HUES64 (cell line): ENCODE measurements around the gene ARHGEF25.
A peak's percentile ranks its signal among the peaks of the same experiment; 100 is the strongest.

Source experiments
- H3K27ac ChIP-seq: 2 replicates; pipeline ENCODE4 v1.7.0; 2013; ENCODE audit warnings: low read depth, low read length, inconsistent platforms
- H3K27me3 ChIP-seq: 2 replicates; pipeline ENCODE4 v1.6.1; 2013; ENCODE audit warnings: mild to moderate bottlenecking, low read length; ENCODE audit not compliant: insufficient read depth
- H3K36me3 ChIP-seq: 2 replicates; pipeline ENCODE4 v1.6.1; 2013; ENCODE audit warnings: mild to moderate bottlenecking, low read length; ENCODE audit not compliant: insufficient read depth
- H3K4me1 ChIP-seq: 2 replicates; pipeline ENCODE4 v1.6.1; 2013; ENCODE audit warnings: mild to moderate bottlenecking, low read length, moderate library complexity; ENCODE audit not compliant: insufficient read depth
- H3K4me3 ChIP-seq: 2 replicates; pipeline ENCODE4 v1.5.1; 2013; ENCODE audit warnings: mild to moderate bottlenecking, low read length, moderate library complexity
- H3K9ac ChIP-seq: 2 replicates; pipeline ENCODE4 v1.6.1; 2013; ENCODE audit warnings: mild to moderate bottlenecking, low read depth, low read length
- H3K9me3 ChIP-seq: 2 replicates; pipeline ENCODE4 v1.6.1; 2013; ENCODE audit warnings: low read depth, low read length; ENCODE audit not compliant: insufficient read depth
- WGBS: fragments of 150-250, 120-280 bp; methylation state at CpG from one replicate; pipeline ENCODE4 v1.1.7; 2013; ENCODE audit warnings: missing lambda C conversion rate; 5-methylcytosine and 5-hydroxymethylcytosine counted together

Gene ARHGEF25

DNA sequence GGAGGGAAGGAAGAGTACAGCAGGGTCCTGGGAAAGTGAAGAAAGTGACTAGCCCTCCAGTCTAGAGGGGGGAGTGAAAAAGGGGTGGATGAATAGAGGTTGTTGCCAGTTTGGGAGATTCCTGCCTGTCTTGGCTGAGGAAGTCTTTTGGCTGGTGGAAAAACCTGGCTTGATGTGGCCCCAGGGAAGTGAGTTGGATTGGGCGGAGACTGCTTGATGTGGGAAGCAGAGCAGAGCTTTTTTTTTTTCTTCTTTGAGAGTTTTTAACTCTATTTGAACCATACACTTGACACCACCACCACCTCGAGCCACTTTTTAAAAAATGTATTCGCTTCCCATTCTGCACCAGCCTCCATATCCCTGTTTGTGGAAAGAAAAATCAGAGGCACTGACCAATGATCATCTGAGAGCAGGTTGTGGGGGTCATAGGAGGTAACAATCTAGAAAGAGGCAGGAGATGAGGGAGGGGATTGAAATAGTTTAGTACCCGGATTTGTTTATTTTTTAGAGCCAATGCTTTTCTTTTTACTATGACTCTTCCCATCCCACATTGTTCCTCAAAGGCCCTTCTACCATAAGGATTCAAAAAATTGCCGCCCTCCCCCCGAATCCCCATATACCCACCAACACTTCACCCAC is 7.3 kb upstream of the ARHGEF25 start:
- Histone ChIP-seq H3K9me3 (no peaks in the 10 kb centered on the region), H3K9ac (peak overlapping the region; percentile 80), H3K27ac (peak overlapping the region; percentile 68), H3K4me3 (peak overlapping the region; percentile 76), H3K36me3 (peaks cover 45% of the 10 kb centered on the region), H3K27me3 (no peaks in the 10 kb centered on the region), H3K4me1 (peaks cover 19% of the 10 kb centered on the region)
- WGBS: 20% methylated on average over 4 of the region's 6 CpGs

DNA sequence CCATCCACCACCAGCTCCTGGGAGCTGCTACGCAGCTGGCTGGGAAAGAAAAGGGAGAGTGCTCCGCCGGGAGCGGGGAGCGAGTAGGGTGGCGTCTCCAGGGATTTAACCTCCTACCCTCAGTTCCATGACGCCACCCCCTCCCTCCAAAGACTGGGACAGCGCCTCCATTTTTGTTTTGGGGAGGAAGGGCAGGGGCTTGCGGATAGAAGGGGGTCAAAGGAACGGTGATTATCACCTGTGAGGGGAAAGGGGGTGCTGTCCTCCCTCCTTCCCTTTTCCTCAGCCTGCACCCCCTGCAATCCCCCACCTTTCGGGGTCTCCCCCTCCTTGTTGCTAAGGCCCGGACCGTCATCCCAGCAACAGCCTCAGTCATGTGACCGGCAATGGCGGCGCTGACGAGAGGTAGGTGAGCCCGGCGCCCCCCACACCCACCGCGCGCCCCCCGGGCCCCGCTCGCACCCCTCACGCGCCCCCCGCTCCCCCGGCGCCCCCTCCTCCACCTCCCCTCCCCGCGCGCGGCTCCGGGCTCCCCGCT is 6.7 kb upstream of the ARHGEF25 start, which contains the start of gene DTX3:
Gene DTX3, plus strand, starts transcription at position 371 of the 538 bp plus-strand sequence. CDS start 1,694 bp downstream, outside the sequence.
- H3K9me3 ChIP-seq: no peaks in the 10 kb centered on the region
- H3K27me3 ChIP-seq: no peaks in the 10 kb centered on the region
- H3K9ac ChIP-seq: peak within 1 kb of the TSS; percentile 80
- H3K4me1 ChIP-seq: peaks cover 20% of the 10 kb centered on the region
- WGBS: 0% methylated on average over 17 of the region's 36 CpGs
- peak within 1 kb of the TSS; percentile 76 for H3K4me3 ChIP-seq
- peak within 1 kb of the TSS; percentile 68 for H3K27ac ChIP-seq
- H3K36me3 ChIP-seq: peaks cover 41% of the 10 kb centered on the region

DNA sequence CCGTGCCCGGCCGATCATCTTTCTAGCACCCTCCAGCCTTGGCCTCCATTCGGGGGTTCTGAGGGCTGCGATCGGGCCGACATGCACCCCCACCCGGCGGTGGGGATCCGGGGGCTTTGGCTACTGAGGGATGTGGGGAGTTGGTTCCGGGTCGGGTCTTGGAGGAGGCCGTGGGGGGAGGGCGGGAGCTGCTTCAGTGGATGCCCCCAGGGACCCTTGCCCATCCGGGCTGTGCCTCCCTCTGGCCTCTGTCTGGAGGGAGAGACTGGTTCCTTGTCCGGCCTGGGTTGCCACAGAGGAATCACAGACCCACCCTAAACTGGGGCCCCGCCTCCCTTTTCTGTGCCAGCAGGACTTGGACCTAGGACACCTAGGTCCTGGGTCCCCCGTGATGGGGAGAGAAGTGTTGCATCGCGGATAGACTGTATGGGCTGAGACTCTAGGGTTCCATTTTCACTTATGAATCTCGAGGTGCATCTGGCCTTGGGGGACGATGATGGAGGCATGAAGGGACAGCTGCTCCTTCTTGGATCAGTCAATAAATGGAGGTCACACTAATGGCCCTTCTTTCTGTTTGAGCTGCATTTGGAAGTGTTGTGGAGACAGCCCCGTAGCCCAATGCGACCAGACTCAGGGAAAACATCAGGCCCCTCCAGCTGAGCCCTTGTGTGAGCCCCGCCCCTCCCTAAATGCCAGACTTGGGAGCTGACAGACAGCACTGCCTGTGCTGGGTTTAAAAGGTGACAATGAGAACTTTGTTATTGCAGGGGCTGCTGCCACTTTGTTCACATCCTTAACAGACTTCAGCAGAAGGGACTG is 6.0 kb upstream of the ARHGEF25 start:
- H3K9ac ChIP-seq: peak overlapping the region; percentile 70
- no peak overlapping the region for H3K27ac ChIP-seq
- H3K36me3 ChIP-seq: peaks cover 35% of the 10 kb centered on the region
- 4% methylated on average over 25 of the region's 25 CpGs for WGBS
- no peaks in the 10 kb centered on the region for H3K27me3 ChIP-seq
- peak overlapping the region; percentile 76 for H3K4me3 ChIP-seq
- H3K9me3 ChIP-seq: no peaks in the 10 kb centered on the region
- peaks cover 20% of the 10 kb centered on the region for H3K4me1 ChIP-seq

DNA sequence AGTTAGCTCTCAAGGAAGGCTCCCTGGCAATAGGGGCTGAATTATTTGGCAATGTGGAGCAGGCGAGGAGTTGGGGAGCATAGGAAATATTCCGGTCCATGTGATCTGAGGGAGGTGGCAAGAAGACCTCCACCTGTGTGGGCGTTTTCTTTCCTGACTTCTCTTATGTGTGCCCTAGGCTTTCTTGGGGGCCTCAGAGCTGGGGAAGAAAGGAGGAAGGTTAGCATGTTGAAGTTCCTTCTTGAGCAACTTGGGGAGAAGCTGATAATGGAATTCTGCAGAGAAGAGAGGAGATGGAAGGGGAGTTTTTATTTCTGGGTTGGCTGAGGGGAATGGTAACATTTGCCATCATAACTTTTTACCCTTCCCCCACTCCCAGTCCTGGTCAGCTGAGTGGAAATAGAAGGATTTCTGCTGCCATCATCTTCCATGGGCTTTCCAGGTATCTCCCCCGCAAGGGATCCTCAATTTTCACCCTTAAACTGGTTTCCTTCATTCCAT is 5.4 kb upstream of the ARHGEF25 start:
- Histone ChIP-seq H3K9ac (no peak overlapping the region), H3K9me3 (no peaks in the 10 kb centered on the region), H3K27me3 (peaks cover 6% of the 10 kb centered on the region), H3K27ac (no peak overlapping the region), H3K36me3 (peaks cover 30% of the 10 kb centered on the region), H3K4me3 (peak overlapping the region; percentile 76), H3K4me1 (peaks cover 20% of the 10 kb centered on the region)
- WGBS: 70% methylated on average over 4 of the region's 4 CpGs

DNA sequence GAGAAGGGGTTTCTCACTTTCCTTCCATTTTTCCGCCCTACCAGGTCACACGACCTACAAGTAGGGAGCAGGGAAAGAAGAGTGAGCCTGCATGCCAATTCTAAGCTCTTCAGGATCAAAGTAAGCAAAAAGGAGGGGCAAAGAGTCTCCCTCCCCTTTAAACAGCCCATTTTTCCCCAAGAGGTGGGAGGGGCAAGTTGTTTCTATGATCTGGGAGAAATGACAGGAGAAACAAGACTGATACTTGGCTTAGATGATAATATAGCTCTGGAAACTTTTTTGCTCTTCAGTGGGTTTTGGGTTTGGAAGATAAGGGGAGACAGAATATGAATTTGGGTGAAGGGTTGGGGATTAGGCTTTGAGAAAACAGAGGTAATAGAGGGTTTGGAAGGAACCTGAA is 4.8 kb upstream of the ARHGEF25 start:
- Histone ChIP-seq H3K27me3 (peaks cover 8% of the 10 kb centered on the region), H3K4me1 (peaks cover 20% of the 10 kb centered on the region), H3K9me3 (no peaks in the 10 kb centered on the region), H3K9ac (no peak overlapping the region), H3K27ac (no peak overlapping the region), H3K36me3 (peaks cover 25% of the 10 kb centered on the region), H3K4me3 (no peak overlapping the region)
- WGBS: 93% methylated on average over 2 of the region's 2 CpGs

DNA sequence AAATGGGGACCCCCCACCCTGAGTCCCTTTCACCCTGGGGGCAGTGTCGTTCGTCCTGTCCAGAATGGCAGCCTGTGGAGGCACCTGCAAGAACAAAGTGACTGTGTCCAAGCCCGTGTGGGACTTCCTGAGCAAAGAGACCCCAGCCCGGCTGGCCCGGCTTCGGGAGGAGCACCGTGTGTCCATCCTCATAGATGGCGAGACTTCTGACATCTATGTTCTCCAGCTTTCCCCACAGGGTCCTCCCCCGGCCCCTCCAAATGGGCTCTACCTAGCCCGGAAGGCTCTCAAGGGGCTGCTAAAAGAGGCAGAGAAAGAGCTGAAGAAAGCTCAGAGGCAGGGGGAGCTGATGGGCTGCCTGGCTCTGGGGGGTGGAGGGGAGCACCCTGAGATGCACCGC is 4.4 kb upstream of the ARHGEF25 start:
- Histone ChIP-seq H3K27me3 (peaks cover 8% of the 10 kb centered on the region), H3K4me1 (peaks cover 20% of the 10 kb centered on the region), H3K36me3 (peaks cover 21% of the 10 kb centered on the region), H3K9me3 (no peaks in the 10 kb centered on the region), H3K4me3 (no peak overlapping the region), H3K27ac (no peak overlapping the region), H3K9ac (no peak overlapping the region)
- 92% methylated on average over 11 of the region's 11 CpGs for WGBS

DNA sequence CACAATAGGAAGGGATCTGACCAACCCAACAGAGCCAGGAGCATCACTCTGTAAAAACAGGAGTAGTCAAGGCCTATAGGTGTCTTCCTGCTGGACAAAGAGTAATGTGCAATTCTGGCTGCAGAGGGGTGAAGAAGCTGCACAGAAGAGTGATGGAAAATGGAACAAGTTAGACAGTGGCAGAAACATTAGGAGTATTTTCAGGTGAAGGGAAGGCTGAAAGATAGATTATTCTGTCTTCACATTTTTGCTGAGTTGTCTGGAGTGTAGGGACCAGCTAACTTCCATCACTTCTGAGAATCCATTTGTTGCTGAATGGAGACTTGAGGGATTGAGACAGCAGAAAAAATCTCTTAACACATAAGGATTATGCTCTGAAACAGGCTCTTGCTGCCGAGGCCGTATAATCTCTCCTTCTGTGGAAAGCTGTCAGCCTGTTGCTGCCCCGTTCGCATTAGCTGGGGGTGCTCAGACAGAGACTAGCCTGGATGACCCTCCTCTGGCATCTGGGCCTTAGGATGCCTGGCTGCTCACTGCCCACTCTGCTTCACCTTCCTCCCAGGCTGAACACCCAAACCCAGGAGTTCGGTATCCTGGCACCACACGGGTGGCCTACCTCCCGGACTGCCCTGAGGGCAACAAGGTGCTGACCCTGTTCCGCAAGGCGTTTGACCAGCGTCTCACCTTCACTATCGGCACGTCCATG is 3.1 kb upstream of the ARHGEF25 start:
- H3K9me3 ChIP-seq: no peaks in the 10 kb centered on the region
- H3K36me3 ChIP-seq: peaks cover 13% of the 10 kb centered on the region
- no peak overlapping the region for H3K9ac ChIP-seq
- H3K4me3 ChIP-seq: no peak overlapping the region
- H3K27ac ChIP-seq: no peak overlapping the region
- peaks cover 21% of the 10 kb centered on the region for H3K27me3 ChIP-seq
- WGBS: 91% methylated on average over 12 of the region's 12 CpGs
- peaks cover 27% of the 10 kb centered on the region for H3K4me1 ChIP-seq

DNA sequence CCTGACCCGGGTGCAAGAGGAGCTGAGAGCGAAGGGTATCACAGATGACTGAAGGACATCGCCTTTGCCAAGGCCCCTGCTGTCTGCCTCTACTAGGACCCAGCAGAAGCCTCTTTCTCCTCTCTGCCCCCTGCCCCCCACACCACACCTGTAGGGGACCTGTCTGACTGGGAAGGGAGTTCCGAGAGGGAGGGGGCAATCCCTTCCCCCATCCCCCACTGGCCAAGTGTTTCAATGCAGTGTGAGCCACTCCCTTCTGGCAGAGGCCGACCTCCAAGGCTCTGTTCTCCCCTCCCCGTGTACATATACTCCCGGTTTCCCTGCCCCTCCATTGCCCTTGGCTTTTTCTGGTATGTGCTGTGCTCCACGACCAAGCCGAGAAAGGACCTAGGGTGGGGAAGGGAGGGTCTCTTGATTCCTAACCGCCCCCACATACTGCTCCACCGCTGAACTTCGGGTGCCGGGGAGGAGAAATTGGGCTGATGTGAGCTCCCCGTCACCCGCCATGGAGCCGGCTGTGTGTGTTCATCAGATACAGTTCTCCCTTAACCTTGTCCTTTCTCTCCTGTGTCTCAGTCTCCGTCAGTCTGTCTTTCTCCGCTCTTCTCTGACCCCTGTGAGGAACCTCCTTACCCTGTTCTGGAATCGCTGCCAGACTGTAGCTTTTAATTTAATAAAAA is 2.0 kb upstream of the ARHGEF25 start:
- H3K4me3 ChIP-seq: peak overlapping the region; percentile 78
- H3K9me3 ChIP-seq: no peaks in the 10 kb centered on the region
- WGBS: 32% methylated on average over 16 of the region's 19 CpGs
- H3K36me3 ChIP-seq: peaks cover 13% of the 10 kb centered on the region
- peaks cover 23% of the 10 kb centered on the region for H3K27me3 ChIP-seq
- H3K4me1 ChIP-seq: peaks cover 22% of the 10 kb centered on the region
- no peak overlapping the region for H3K9ac ChIP-seq
- peak overlapping the region; percentile 35; the same call in 1 of the 2 replicates for H3K27ac ChIP-seq

DNA sequence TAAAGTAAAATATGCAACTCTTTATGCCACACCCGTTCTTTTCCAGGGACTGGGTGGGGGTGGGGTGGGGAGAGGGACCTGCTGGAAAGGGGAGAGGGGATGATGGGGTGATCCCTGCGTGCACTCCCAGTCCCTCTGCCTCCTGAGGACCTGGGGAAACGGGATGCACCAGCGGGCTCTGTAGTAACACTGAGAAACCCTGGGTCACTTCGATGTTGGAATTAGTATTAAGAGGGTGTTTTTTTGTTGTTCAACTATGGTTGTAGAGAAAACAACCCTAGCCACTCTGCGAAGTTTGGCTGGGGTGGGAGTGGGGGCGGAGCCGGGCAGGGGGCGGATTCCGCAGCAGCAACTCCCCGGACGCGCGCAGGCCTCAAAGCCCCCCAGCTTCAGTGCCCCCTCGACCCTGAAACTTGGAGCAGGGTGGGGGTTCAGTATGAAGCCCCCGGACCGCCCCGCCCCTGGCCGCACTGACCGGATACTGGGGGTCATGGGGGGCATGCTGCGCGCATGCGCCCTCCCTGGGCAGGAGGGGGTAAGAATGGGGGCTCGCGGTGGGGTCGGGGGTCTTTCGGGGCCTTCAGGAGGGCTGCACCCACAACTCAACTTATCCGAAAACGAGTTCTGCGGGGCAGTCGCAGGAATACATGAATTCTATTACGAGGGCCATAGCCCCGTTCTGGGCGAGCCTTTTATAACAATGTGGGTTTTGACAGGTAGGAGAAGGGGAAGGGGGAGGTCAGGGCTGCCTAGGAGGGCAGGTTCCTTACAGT is 1.3 kb upstream of the ARHGEF25 start:
- Histone ChIP-seq H3K27ac (no peak overlapping the region; the same call in 1 of the 2 replicates), H3K9me3 (no peaks in the 10 kb centered on the region), H3K27me3 (peaks cover 26% of the 10 kb centered on the region), H3K4me1 (peaks cover 22% of the 10 kb centered on the region), H3K9ac (no peak overlapping the region), H3K36me3 (peaks cover 18% of the 10 kb centered on the region), H3K4me3 (peak overlapping the region; percentile 78)
- 2% methylated on average over 34 of the region's 34 CpGs for WGBS

DNA sequence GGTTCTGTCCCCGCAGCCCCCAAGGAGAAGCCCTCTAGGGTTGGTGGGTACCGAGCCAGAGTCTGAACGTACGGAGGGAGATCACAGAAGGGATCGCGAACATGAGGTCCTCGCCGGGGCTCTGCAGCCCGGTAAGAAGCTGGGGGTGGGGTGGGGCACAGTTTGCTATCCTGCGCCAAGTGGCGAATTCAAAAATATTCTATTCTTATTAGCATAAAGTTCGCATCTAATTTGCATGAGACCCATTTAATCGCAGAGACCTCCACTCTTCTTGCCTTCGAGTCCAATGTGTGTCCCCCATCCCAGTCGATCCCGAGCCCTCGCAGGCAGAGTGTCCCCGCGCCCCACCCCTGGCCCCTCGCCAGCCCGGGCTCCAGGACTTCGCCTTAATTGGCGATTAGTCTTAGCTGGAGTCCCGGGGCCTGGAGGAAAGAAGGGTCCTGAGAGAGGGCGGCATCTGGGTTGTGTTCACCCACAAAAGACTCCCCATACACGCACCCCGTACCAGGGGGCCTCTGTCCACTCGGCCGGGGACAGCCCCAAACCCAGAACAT is 604 bp upstream of the ARHGEF25 start:
- no peak overlapping the region for H3K27ac ChIP-seq
- peaks cover 25% of the 10 kb centered on the region for H3K36me3 ChIP-seq
- no peaks in the 10 kb centered on the region for H3K9me3 ChIP-seq
- H3K9ac ChIP-seq: no peak overlapping the region
- WGBS: under 1% methylated on average over 29 of the region's 29 CpGs
- H3K27me3 ChIP-seq: peaks cover 33% of the 10 kb centered on the region
- peak overlapping the region; percentile 78 for H3K4me3 ChIP-seq
- H3K4me1 ChIP-seq: peaks cover 21% of the 10 kb centered on the region
